ENCODE results near the gene U2SURP. TPM values are rescaled to one million over a fixed set of nuclear protein-coding genes. Genes with fewer than 3 reads are reported as not detected.

U2SURP gene
- total RNA-seq, 1 donor from 2014 or later = 106 TPM

GRCh38 chr3:143054011-143054410 is 52.6 kb downstream of the U2SURP start:
- Histone ChIP-seq H3K9ac (ENCODE audit: low read length) (no peak overlapping the region), H3K9me3 (ENCODE audit: insufficient read depth, low read depth, low read length) (no peaks in the 10 kb centered on the region), H3K36me3 (ENCODE audit: insufficient read depth, low read length) (peaks cover 52% of the 10 kb centered on the region), H3K4me1 (ENCODE audit: insufficient read depth, low read length) (no peaks in the 10 kb centered on the region), H3K4me3 (ENCODE audit: insufficient read depth, low read depth, low read length) (no peak overlapping the region), H3K79me2 (ENCODE audit: insufficient read depth, low read length) (no peaks in the 10 kb centered on the region), H3K27ac (ENCODE audit: low read depth, low read length) (no peak overlapping the region), H2AFZ (ENCODE audit: low read depth, low read length) (no peak overlapping the region), H3K27me3 (ENCODE audit: insufficient read depth, low read length) (no peaks in the 10 kb centered on the region), H4K20me1 (ENCODE audit: insufficient read depth, low read length) (no peaks in the 10 kb centered on the region), H3K4me2 (ENCODE audit: low read length) (no peak overlapping the region)
- Mint-ChIP-seq H3K9me3 (ENCODE audit: unreplicated experiment) (no peaks in the 10 kb centered on the region), H3K4me3 (ENCODE audit: unreplicated experiment) (no peak overlapping the region), H3K4me1 (ENCODE audit: low read depth, unreplicated experiment) (no peaks in the 10 kb centered on the region), H3K27me3 (ENCODE audit: low read depth, unreplicated experiment) (no peaks in the 10 kb centered on the region), H3K27ac (ENCODE audit: unreplicated experiment) (no peak overlapping the region), H3K36me3 (ENCODE audit: low read depth, unreplicated experiment) (peaks cover 8% of the 10 kb centered on the region)
- TF ChIP-seq CTCF (IDR thresholded peaks at IDR 0.05; ENCODE audit: insufficient read depth, low read depth, low read length) (no peak), EZH2 (IDR thresholded peaks at IDR 0.05; ENCODE audit: insufficient read depth, low read length) (no peak)
- FAIRE-seq (no peak), DNase-seq (ENCODE audit: low read depth) (no peak)

- H3K9me3 ChIP-seq (ENCODE audit: insufficient read depth, low read depth, low read length) = no peaks in the 10 kb centered on the region
- no peaks in the 10 kb centered on the region for H3K4me1 Mint-ChIP-seq (ENCODE audit: low read depth, unreplicated experiment)
- H3K27me3 Mint-ChIP-seq (ENCODE audit: low read depth, unreplicated experiment) = no peaks in the 10 kb centered on the region
- H3K27ac Mint-ChIP-seq (ENCODE audit: unreplicated experiment) = no peak overlapping the region
- no peak overlapping the region for H3K4me2 ChIP-seq (ENCODE audit: low read length)
- H3K36me3 ChIP-seq (ENCODE audit: insufficient read depth, low read length) = peaks cover 44% of the 10 kb centered on the region
- H3K4me3 Mint-ChIP-seq (ENCODE audit: unreplicated experiment) = no peak overlapping the region
- H3K27ac ChIP-seq (ENCODE audit: low read depth, low read length) = no peak overlapping the region
- DNase-seq (ENCODE audit: low read depth) = no peak
- no peak for FAIRE-seq
- no peaks in the 10 kb centered on the region for H3K9me3 Mint-ChIP-seq (ENCODE audit: unreplicated experiment)
- no peak for TF ChIP-seq EZH2 (IDR thresholded peaks at IDR 0.05; ENCODE audit: insufficient read depth, low read length)
- TF ChIP-seq CTCF (IDR thresholded peaks at IDR 0.05; ENCODE audit: insufficient read depth, low read depth, low read length) = no peak
- peaks cover 8% of the 10 kb centered on the region for H3K36me3 Mint-ChIP-seq (ENCODE audit: low read depth, unreplicated experiment)
- no peaks in the 10 kb centered on the region for H3K79me2 ChIP-seq (ENCODE audit: insufficient read depth, low read length)
- H3K4me3 ChIP-seq (ENCODE audit: insufficient read depth, low read depth, low read length) = no peak overlapping the region
- H3K9ac ChIP-seq (ENCODE audit: low read length) = no peak overlapping the region
- no peaks in the 10 kb centered on the region for H3K27me3 ChIP-seq (ENCODE audit: insufficient read depth, low read length)
- H4K20me1 ChIP-seq (ENCODE audit: insufficient read depth, low read length) = no peaks in the 10 kb centered on the region
- no peaks in the 10 kb centered on the region for H3K4me1 ChIP-seq (ENCODE audit: insufficient read depth, low read length)
- no peak overlapping the region for H2AFZ ChIP-seq (ENCODE audit: low read depth, low read length)
Observed at GRCh38 chr3:143056372-143056771, 55.0 kb downstream of the U2SURP start.

GRCh38 chr3:143060906-143061305 is 59.5 kb downstream of the U2SURP start:
- peak; percentile 20 for FAIRE-seq

More at GRCh38 chr3:143060906-143061305, 59.5 kb downstream of the U2SURP start:
- Histone ChIP-seq H4K20me1 (ENCODE audit: insufficient read depth, low read length) (no peaks in the 10 kb centered on the region), H3K27ac (ENCODE audit: low read depth, low read length) (no peak overlapping the region), H2AFZ (ENCODE audit: low read depth, low read length) (no peak overlapping the region), H3K9ac (ENCODE audit: low read length) (no peak overlapping the region), H3K4me3 (ENCODE audit: insufficient read depth, low read depth, low read length) (no peak overlapping the region), H3K4me1 (ENCODE audit: insufficient read depth, low read length) (no peaks in the 10 kb centered on the region), H3K9me3 (ENCODE audit: insufficient read depth, low read depth, low read length) (no peaks in the 10 kb centered on the region), H3K27me3 (ENCODE audit: insufficient read depth, low read length) (no peaks in the 10 kb centered on the region), H3K79me2 (ENCODE audit: insufficient read depth, low read length) (no peaks in the 10 kb centered on the region), H3K36me3 (ENCODE audit: insufficient read depth, low read length) (peaks cover 14% of the 10 kb centered on the region), H3K4me2 (ENCODE audit: low read length) (no peak overlapping the region)
- Mint-ChIP-seq H3K36me3 (ENCODE audit: low read depth, unreplicated experiment) (peaks cover 6% of the 10 kb centered on the region), H3K27me3 (ENCODE audit: low read depth, unreplicated experiment) (no peaks in the 10 kb centered on the region), H3K4me1 (ENCODE audit: low read depth, unreplicated experiment) (no peaks in the 10 kb centered on the region), H3K27ac (ENCODE audit: unreplicated experiment) (no peak overlapping the region), H3K9me3 (ENCODE audit: unreplicated experiment) (no peaks in the 10 kb centered on the region), H3K4me3 (ENCODE audit: unreplicated experiment) (no peak overlapping the region)
- TF ChIP-seq CTCF (IDR thresholded peaks at IDR 0.05; ENCODE audit: insufficient read depth, low read depth, low read length) = no peak
- TF ChIP-seq EZH2 (IDR thresholded peaks at IDR 0.05; ENCODE audit: insufficient read depth, low read length) = no peak
- DNase-seq (ENCODE audit: low read depth) = no peak

Data from astrocyte (in vitro differentiated cells and primary cell).